ENCODE measurements around the gene FHL2. TPM values are rescaled to one million over a fixed set of nuclear protein-coding genes. Genes with fewer than 3 reads are reported as not detected.

Gene FHL2
- total and polyA plus RNA-seq, 2 donors (not counting 3 experiments of a cell fraction or from before 2014, with no cell fraction given), result 197 to 491 TPM

GRCh38 chr2:105399207-105399861 is 483 bp upstream of the FHL2 start:
- DNase-seq (ENCODE audit: low read depth, low spot score) (peak; percentile 12), FAIRE-seq (no peak)
- Histone ChIP-seq H3K9me1 (replicated peaks; ENCODE audit: control insufficient read depth, extremely low read depth, insufficient read depth, low read length) (no peaks in the 10 kb centered on the region), H3K27me3 (ENCODE audit: control insufficient read depth in 2 of 2, insufficient read depth in 2 of 2, low read length in 2 of 2) (no peaks in the 10 kb centered on the region), H3K79me2 (ENCODE audit: control insufficient read depth, insufficient read depth, low read length) (peaks cover 49% of the 10 kb centered on the region), H3K9me3 (replicated peaks; ENCODE audit: control insufficient read depth, insufficient read depth, low read length) (no peaks in the 10 kb centered on the region), H3K36me3 (ENCODE audit: control insufficient read depth in 2 of 2, extremely low read depth in 1 of 2, insufficient read depth in 2 of 2, low read length in 2 of 2) (peaks cover 2 to 10% of the 10 kb centered on the region in 2 experiments), H3K9ac (replicated peaks; ENCODE audit: extremely low read depth, insufficient read depth, low read length) (peak overlapping the region; percentile 100), H3K27ac (ENCODE audit: insufficient read depth, low read depth, low read length) (peak overlapping the region; percentile 92), H4K20me1 (replicated peaks; ENCODE audit: control insufficient read depth, extremely low read depth, insufficient read depth, low read length) (no peaks in the 10 kb centered on the region), H3K4me3 (replicated peaks in 1 of 3; ENCODE audit: insufficient read depth in 1 of 3, low read depth in 1 of 3, low read length in 3 of 3) (peak overlapping the region in 2 of 3 experiments; percentile 59 to 99), H3K4me1 (ENCODE audit: control insufficient read depth, extremely low read depth, insufficient read depth, low read length) (peaks cover 43% of the 10 kb centered on the region), H3K4me2 (ENCODE audit: insufficient read depth, low read length) (peak overlapping the region; percentile 44), H2AFZ (ENCODE audit: low read depth, low read length) (peak overlapping the region; percentile 75)
- TF ChIP-seq CTCF (IDR thresholded peaks at IDR 0.05; ENCODE audit: extremely low read depth in 1 of 2, insufficient read depth in 1 of 2, low read depth in 1 of 2, low read length in 2 of 2), result no peak
- TF ChIP-seq JUN (IDR thresholded peaks at IDR 0.05; ENCODE audit: borderline replicate concordance, insufficient read depth, insufficient read length, low read depth), result no peak
- no peak for TF ChIP-seq MAX (IDR thresholded peaks at IDR 0.05; ENCODE audit: insufficient read depth, insufficient read length)
- TF ChIP-seq MYC (IDR thresholded peaks at IDR 0.05; ENCODE audit: low read depth, low read length), result no peak
- TF ChIP-seq EZH2 (IDR thresholded peaks at IDR 0.05; ENCODE audit: borderline replicate concordance, low read depth, low read length, severe bottlenecking), result no peak
- no peak for TF ChIP-seq POLR2AphosphoS5 (IDR thresholded peaks at IDR 0.05; ENCODE audit: insufficient read depth, low read depth, low read length)
- TF ChIP-seq POLR2A (IDR thresholded peaks at IDR 0.05; ENCODE audit: low read depth, low read length), result no peak
- TF ChIP-seq GATA2 (IDR thresholded peaks at IDR 0.05; ENCODE audit: insufficient read depth, insufficient read length, low read depth, low read length), result no peak
- no peak for TF ChIP-seq FOS (IDR thresholded peaks at IDR 0.05; ENCODE audit: borderline replicate concordance, insufficient read depth, low read length)
- ChIA-PET POLR2A (interaction anchor here (1.1 to 2.0 kb wide), 3 partner anchors 10 to 122 kb away, joined by 3 to 16 read pairs (median 7); no protein-coding TSS in a partner anchor), CTCF (interaction anchor here (1.2 to 1.9 kb wide), 4 partner anchors 10 to 122 kb away, joined by 4 to 12 read pairs (median 8); no protein-coding TSS in a partner anchor)
- dilution Hi-C loops (cut with MboI; ENCODE audit: extremely low pct_ligation_motif_present, low sequenced_read_pairs), result no loop called here
- TSS peak; percentile 2 for BruUV-seq (replicated peaks)
- intact Hi-C loops (cut with micrococcal nuclease), result loop anchor here (1.0 to 10.0 kb wide), 3 partner anchors 29 to 795 kb away; partner anchors contain the start of genes C2orf49 and UXS1

Measured in endothelial cell of umbilical vein (primary cell).